Medulla oblongata (tissue), 1 donor: Measurements from ENCODE around the gene PPM1H.
"Not testable (repeated sequence)": the region's sequence is repeated elsewhere in the genome, so short reads cannot be mapped to it uniquely, and the experiment has no call there.

Experiments used
- DNase-seq: peaks from one replicate; pipeline ENCODE4 v3.0.0-alpha.2; 2015; ENCODE audit errors: extremely low spot score

Gene PPM1H

DNA sequence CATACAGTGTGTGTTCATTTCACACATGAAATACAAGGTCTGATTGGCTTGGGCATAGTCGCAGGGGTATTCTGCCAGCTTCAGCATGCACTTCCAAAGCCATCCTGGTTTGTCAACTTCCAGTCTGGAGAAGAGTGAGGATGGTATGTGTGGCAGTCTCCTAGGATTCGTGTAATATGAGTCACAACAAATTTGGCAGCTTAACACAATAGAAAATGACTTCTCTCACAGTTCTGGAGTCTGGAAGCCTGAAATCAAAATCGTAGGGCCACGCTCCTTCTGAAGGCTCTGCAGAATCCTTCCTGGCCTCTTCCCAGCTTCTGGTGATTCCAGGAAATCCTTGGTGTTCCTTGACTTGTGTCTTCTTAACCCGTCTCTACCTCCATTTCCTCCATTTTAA, 167.5 kb downstream of the PPM1H start:
- DNase-seq, result no peak

DNA sequence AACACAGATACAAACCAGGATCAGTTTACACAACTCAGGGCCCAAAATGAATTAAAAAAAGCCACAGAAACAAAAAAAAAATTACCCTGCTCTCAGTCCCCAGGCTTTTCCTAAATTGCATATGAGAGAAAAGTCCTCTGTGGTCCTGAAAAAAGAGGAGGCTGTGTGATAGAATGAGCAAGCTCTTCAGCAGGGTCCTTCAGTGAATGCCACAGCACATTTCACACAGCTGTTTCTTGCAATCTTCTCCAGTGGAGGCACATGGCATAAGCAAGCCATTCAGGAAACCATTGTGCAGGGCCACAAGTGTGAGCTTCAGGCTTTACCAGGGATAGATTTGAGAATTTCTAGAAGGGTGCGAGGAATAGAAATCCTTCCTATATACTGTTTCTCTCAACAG, 168.5 kb downstream of the PPM1H start:
- no peak for DNase-seq

DNA sequence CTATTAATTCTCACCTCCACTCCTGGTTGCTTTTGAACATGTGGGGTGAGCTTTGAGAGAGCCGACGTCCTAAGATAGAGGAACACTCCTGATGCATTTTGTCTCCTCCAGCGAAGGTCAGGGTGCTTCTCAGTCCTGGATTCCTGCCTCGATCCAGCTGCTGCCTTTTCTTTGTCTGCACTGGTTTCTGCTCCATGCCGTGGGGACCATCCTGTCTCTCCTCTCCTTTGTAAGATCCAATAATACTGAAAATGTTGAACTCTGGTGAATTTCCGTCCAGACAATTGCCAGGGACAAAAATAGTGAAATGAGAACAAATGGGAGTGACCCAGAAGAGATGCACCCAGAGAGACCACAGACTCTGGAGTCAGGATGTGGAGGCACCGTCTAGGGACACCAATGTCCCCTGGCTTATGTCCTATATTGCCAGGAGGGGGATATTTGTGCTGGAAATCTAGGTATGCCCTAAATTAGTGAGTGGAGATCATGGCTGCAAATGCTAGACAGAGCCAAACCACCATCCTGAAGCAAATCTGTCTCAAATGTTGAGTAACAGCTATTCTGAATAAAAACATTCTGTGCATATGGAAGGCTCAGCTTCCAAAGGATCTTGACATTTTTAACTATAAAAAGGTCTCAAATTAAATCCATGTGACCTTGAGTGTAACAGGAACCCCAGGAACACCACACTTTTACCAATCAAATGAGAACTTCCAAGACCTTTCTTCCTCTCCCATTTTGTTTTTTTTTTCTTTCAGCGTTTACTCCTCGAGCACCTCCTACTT, 170.9 kb downstream of the PPM1H start:
- no peak for DNase-seq

DNA sequence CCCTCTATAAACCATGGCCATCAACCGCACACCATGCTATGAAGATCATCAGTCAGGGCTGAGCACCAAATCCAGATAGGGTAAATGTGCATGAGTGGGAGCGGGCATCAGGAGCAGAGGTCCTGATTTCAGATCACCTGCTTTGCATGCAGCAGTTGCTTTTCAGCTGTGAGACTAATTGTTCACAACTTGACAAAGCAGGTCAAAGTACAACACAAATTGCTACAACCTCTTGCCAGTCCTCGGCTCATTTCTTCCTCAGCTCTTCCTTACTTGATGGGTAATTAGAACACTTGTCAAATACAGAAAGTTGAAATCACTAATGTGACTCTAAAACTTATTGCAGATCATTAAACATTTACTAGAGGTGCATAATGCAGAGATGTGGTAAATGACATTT, 171.6 kb downstream of the PPM1H start:
- no peak for DNase-seq

DNA sequence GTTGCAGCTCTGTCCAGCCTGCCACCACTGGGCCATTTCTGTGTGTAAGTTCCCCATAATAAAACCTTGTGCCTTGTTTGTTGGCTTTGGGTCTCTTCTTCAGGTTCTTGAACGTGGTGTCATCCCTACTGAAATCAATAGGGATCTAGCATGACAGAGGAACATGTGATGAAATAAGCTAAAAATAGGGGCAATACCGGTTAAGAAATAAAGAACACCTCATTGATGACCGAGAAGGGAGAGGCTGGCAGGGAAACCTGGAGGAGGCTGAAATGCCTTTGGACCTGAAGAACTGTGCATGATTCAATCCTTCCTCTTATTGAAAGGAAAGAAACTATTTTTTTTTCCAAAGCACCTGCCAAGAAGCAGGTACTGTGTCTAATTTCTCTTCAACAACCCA, 172.3 kb downstream of the PPM1H start:
- DNase-seq, result no peak

DNA sequence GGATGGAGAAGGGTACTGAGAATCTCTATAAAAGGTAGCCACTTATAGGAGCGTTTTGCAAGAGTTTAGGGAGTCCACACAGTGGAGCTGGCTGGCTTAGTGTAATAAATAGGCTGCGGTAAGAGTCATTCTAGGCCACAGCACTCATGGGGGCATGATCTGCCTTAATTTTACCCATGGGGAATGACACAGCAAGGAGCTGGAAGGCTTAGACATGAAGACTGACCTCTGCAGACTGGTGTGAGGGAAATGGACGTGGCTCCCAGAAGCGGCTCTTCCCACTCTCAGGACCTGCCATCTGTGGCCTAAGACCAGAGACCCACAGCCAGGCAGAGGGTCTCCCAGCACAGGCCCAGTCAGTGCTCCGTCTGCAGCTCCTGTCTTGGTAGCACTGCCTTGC, 173.3 kb downstream of the PPM1H start:
- no peak for DNase-seq

DNA sequence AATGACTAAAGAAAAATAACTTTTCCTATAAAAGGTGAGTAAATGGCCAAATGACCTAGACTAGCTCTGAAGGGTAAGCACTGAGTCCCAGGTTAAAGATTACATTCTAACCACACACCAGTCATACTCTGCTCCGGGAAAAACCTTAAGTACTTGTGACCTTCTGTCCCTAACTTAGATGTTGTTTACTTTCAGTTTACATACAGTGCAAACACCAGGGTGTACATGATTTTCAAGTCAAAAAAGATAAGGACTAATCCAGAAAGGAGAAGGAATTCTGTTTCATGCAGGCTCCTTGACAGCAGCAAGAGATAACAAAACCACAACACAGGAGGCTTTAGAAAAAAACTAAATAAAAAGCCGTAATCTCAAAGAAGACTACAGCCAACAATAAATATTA, 174.2 kb downstream of the PPM1H start:
- DNase-seq, result no peak

DNA sequence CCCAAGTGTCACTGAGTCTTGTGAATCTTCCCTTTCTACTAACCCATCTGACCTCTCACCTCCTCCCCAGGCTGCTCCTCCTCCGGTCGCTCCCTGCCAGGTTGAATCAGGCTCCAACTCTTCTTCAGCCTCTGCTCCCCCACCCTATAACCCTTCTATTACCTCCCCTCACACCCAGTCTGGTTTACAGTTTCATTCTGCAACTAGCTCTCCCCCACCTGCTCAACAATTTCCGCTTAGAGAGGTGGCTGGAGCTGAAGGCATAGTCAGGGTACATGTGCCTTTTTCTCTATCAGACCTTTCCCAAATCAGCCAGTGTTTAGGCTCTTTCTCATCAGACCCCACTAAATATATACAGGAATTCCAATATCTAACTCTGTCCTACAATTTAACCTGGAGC, 174.6 kb downstream of the PPM1H start:
- not testable (repeated sequence) for DNase-seq

DNA sequence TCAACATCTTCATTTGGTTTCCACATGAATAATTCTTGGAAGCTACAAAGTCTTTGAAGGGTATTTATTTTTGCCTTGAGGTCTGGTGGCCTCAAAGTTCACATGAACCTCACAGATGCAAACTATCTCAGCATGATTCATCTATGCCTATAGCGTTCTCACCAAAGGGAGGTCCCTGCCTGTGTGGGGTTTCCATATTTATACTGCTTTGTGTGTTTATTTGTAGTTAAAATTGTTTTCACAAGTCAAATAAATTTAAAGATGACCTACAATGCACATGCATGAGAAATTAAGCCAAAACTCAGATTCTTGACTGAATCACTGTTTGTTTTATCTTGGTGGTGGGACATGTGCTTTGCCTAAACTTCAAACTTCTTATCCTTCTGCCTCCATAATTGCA, 176.7 kb downstream of the PPM1H start:
- no peak for DNase-seq

DNA sequence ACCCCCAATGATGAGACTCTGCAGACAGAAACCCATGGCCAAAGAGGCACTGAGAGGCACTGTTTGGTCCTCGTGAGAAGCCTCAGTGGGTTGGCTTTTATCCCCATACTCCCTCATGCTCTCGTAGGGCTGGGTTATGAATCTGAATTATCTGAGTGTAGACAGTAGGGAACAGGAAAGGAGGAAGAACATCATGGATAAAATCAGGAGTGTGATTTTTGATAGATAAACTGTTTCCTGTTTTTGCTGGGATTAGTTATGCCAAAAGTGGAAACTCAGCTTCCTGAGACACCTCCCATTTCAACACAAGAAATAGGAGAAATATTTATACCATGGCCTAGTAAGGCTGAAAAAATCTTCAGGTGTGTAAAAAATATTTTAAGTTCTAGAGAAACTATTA, 177.9 kb downstream of the PPM1H start:
- no peak for DNase-seq

DNA sequence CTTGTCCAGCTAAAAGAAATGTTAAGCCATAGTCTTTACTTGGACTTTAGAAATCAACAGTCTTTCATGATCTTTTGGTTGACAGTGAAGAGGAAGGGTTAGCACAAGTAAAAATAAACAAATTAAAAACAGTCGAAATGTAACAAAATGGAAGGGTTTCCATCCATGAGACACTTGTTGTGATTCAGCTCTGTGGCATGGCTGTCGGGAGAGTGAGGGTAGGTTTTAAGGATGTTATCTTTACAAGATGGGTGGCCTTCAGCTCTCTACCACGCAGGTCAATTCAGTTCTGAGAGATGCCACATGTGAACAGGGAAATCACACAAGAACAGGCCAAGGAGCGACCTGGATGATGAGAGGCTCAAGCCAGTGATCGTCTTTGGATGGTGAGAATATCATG, 180.2 kb downstream of the PPM1H start:
- no peak for DNase-seq

DNA sequence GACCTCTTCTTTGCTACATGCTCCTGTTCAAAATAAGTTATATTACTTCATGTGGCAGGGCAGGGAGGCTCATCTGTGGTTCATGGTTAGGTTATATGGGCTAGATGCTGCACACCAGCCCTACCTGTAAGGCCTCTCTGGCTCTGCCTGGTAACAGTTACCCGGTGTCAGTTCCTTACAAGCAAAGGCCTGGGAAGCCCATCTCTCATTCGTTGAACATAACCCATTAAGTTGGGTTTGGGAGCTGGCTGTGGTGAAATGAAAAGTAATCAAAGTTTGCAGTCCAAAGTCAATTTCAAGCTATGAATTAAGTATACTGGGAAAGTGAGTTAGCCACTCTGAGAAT, 183.2 kb downstream of the PPM1H start:
- DNase-seq, result no peak

DNA sequence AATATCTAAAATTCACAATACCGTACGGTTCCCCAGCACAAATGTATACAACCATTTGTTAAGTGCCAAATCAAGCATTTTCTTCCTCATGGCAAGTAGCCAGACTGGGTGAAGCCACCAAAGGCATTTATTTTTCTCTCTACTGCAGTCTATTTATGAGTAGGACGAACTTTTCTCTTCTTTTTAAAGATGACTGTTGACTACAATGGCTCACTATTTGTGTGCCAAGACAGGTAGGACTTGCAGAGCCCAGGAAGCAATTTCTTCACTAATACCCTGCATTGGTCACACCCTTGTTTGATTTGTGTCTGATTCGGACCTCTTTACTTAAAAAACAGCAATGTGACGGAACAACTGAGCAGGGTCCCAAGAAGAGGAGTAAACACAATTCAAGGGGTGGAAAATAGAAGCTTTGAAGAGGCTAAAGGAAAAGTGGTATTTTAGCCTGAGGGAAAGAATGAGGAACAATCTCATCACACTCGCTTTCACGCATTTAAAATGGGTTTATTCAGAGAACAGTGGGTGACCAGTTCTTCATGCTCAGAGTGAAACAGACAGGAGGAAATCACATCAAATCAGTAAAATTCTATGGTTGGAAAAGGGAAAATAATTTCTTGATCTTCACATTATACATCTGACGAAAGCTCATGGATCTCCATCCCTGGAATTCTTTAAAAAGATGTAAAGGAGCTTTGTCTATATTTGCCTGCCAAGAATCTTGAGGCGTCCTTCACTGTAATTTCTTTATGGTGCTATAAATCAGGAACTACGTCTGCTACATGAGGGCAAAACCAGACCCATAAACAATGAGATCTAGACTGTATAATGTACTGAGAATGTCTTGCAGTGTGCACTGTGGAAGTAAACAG, 183.8 kb downstream of the PPM1H start:
- DNase-seq, result no peak

DNA sequence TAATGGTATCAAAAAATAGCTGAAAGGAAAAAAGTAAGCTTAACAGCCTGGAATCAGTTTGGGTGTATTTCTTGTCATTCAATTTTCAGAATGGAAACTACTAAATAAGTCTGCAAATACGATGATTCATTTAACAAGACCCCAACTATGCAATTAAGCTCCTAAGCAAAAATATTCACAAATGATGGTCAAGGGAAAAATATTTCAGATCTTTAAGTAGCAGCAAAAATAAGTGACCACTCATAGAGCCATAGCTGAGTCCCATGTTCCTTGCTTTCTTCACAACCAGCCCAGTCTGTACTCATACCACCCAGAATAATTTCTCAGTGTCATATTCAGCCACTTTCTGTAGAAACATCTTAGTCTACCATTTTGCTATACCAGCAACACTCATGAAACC, 185.4 kb downstream of the PPM1H start:
- no peak for DNase-seq

DNA sequence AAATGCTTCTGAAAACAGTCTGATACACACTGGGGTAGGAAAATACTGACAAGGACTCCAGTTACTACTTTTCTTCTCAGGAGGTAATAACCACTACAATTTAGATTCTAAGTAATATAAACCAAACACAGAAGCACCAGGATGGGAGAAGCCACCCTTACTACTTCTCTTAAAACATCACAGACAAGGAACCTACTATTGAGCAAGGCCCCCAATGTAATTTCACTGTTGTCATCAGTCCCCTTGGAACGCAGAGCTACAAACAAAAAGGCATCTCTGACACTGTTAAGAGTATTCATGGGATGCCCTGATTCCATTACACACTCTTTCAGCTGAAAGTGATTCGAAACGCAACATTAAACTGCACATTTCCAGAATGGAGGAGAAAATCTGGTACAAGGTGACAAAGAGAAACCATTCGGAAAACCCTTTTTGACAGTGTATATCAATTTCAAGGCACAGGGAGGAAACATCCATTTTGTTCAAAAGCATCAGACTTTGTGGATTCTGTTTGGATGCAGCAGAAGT, 185.9 kb downstream of the PPM1H start:
- DNase-seq, result no peak

DNA sequence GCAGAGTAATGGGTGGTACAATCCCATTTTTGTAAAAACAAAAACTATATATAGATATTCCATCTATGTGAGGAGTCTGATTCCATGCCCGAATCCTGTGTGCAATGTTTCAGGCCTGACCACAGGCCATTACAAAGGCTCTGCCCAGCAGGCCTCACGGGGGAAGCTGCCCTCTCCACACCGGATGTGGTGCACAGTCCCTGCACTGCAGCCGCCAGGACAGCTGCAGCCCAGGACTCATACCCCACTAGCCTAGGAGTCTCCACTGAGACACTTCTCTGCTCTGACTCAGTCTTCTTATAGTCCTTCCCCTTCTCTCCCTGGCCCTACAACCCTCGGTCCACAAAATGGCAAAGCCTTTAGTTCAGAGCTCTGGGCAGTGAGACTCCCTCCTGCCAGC, 190.4 kb downstream of the PPM1H start:
- DNase-seq, result no peak

DNA sequence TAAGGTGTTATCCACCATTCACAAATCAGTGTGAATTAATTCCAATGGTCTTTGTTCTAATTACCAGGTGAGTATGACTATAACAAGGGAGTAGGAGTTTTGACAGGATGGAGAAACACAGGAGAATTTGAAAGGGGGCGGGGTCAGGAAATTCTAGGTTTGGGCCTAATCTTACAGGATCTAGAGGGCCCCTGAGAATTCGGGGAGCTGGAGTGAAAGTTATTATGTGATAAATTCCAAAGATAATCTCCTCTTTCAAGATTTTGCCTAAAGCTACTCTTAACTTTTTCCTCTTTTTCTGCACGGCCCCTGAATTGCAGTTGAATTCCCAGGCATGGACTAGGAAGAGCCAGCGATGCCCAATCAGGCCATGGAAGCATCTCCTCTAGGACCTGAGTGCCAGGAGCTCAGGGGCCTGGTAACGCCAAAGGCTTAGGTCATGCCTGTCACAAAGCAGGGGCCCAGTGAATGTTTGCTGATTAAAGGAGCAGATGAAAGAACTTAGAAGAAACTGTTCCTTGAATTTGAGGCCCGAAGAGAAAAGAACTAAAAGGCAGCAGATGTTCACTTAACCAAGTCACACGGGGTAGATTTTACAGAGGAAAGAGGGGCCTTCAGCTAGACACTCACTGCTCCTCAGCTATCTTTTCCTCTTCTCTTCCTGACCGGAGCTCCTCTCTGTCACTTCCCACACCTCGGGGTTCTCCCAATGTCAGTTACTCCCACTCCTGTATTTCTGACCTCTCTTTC, 195.5 kb downstream of the PPM1H start:
- DNase-seq, result no peak

DNA sequence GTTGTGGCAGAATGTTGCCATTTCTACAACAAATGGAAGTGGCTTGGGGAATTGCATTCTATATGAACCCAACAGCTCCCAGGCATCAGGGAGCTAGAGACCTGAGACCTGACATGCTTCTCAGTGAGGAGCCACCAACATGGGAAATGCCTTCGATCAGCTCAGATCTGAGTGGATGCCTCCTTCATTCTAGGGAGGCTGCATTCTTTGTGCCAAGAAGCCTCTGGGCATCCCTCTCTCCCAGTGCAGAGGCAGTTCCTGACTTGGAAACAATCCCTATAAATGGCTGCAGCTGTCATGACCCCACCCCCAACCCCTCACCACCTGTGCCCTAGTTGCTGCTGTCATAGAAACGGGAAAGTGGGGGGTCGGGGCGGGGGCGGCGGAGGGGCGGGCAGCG, 196.3 kb downstream of the PPM1H start:
- no peak for DNase-seq

DNA sequence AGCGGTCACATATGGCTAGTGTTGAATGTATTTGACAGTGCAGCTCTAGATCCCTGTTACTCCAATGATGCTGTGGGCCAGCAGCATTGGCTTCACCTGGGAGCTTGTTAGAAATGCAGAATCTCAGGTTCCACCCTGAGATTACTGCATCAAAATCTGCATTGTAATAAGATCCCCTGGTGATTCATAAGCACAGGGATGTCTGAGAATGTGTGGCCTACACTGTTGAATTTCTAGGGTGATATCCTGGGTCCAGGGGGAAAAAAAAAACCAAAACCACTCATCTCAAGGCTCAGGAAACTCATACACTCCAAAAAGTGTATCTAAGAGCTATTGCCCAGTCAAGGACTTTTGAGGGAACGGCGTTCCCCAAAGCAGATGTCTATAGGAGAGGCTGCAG, 196.8 kb downstream of the PPM1H start:
- no peak for DNase-seq

DNA sequence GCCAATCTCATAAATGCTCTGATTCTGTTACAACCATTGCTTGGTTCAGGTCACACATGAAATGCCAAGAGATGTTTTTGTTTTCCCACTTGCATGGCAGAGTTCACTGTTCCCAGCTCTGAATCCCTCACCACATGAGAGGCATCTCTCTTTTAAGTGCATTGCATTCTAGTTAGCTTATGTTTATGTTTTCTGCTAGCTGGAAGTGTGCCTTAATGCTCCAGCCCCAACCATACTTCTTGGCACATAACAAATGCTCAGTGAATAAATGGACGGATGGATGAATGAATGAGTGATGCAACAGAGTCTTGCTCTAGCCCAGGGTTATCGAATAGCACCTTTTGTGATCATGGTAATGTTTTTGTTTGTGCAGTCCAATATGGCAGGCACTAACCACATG, 197.3 kb downstream of the PPM1H start:
- DNase-seq, result no peak

DNA sequence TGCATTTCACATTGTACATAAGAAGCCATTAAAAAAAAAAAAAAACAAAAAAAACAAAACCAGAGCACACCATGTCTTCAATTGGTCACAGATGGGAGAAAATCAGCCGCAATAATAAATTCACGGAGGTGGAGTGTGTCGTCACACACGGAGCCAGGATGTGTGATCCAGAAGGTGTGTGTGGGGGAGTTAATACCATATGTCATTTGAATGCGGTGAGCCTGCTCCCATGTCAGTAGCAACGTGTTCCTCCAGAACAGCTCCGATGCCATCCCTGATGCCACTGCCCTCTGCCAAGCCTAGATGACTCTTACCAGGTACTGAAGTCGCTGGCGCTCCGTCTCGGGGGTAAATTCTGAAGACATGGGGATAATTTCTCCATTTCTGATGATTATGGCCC, 197.8 kb downstream of the PPM1H start:
- DNase-seq, result no peak

DNA sequence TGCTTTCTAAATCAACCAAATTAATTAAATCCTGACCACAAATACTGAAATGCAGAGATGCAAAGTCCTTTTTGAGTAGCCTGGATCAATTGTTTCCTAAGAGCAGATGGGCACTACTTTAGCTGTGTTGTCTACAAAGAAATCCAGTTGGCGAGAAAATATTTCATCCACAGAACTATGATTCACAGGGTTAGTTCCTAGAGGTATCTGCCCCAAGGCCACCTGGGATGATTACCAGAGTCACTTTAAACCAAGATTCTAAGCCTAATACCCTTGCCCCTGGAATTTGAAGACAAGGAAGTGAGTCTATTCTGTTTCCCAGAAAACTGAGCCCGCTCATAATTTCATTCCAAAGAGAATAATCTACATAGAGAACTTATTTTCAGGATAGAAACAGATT, 198.4 kb downstream of the PPM1H start:
- no peak for DNase-seq
